ENCODE results near the gene LRRC49.
A peak's percentile ranks its signal among the peaks of the same experiment; 100 is the strongest.

Gene LRRC49

GRCh38 chr15:70964058-70964457, 71.4 kb downstream of the LRRC49 start:
- peaks cover 29% of the 10 kb centered on the region for H3K36me3 Mint-ChIP-seq (ENCODE audit: low read depth)
- H3K27ac Mint-ChIP-seq: no peak overlapping the region
- no peaks in the 10 kb centered on the region for H3K4me1 Mint-ChIP-seq

GRCh38 chr15:70964686-70965085, 72.1 kb downstream of the LRRC49 start:
- Mint-ChIP-seq H3K36me3 (ENCODE audit: low read depth) (peaks cover 29% of the 10 kb centered on the region), H3K4me3 (no peak overlapping the region), H3K9me3 (peaks cover 8% of the 10 kb centered on the region), H3K27me3 (ENCODE audit: low read depth, poor library complexity) (no peaks in the 10 kb centered on the region), H3K4me1 (no peaks in the 10 kb centered on the region), H3K27ac (no peak overlapping the region)
- no peak for DNase-seq
- no peak for TF ChIP-seq CTCF (IDR thresholded peaks at IDR 0.05)

More at GRCh38 chr15:70964058-70964457, 71.4 kb downstream of the LRRC49 start:
- H3K27me3 Mint-ChIP-seq (ENCODE audit: low read depth, poor library complexity): no peaks in the 10 kb centered on the region
- DNase-seq: no peak
- peaks cover 8% of the 10 kb centered on the region for H3K9me3 Mint-ChIP-seq
- TF ChIP-seq CTCF (IDR thresholded peaks at IDR 0.05): no peak
- no peak overlapping the region for H3K4me3 Mint-ChIP-seq

GRCh38 chr15:70967646-70968045, 75.0 kb downstream of the LRRC49 start:
- no peaks in the 10 kb centered on the region for H3K4me1 Mint-ChIP-seq
- no peak for DNase-seq
- H3K27me3 Mint-ChIP-seq (ENCODE audit: low read depth, poor library complexity): no peaks in the 10 kb centered on the region
- H3K27ac Mint-ChIP-seq: no peak overlapping the region
- peaks cover 7% of the 10 kb centered on the region for H3K36me3 Mint-ChIP-seq (ENCODE audit: low read depth)
- H3K9me3 Mint-ChIP-seq: no peaks in the 10 kb centered on the region
- H3K4me3 Mint-ChIP-seq: no peak overlapping the region
- TF ChIP-seq CTCF (IDR thresholded peaks at IDR 0.05): no peak

- H3K36me3 Mint-ChIP-seq (ENCODE audit: low read depth): peaks cover 12% of the 10 kb centered on the region
- no peaks in the 10 kb centered on the region for H3K27me3 Mint-ChIP-seq (ENCODE audit: low read depth, poor library complexity)
- no peak overlapping the region for H3K4me3 Mint-ChIP-seq
- peak; percentile 32 for TF ChIP-seq CTCF (IDR thresholded peaks at IDR 0.05)
- no peak for DNase-seq
- no peaks in the 10 kb centered on the region for H3K4me1 Mint-ChIP-seq
- no peak overlapping the region for H3K27ac Mint-ChIP-seq
- no peaks in the 10 kb centered on the region for H3K9me3 Mint-ChIP-seq
Measured at GRCh38 chr15:70974004-70974832, 81.6 kb downstream of the LRRC49 start.

GRCh38 chr15:70976851-70977250, 84.2 kb downstream of the LRRC49 start:
- no peaks in the 10 kb centered on the region for H3K9me3 Mint-ChIP-seq
- no peak for TF ChIP-seq CTCF (IDR thresholded peaks at IDR 0.05)
- H3K36me3 Mint-ChIP-seq (ENCODE audit: low read depth): peaks cover 12% of the 10 kb centered on the region
- H3K4me1 Mint-ChIP-seq: no peaks in the 10 kb centered on the region
- no peak overlapping the region for H3K4me3 Mint-ChIP-seq
- no peak overlapping the region for H3K27ac Mint-ChIP-seq
- H3K27me3 Mint-ChIP-seq (ENCODE audit: low read depth, poor library complexity): no peaks in the 10 kb centered on the region
- DNase-seq: no peak
